Epithelial cell of proximal tubule (primary cell): Measurements from ENCODE around the gene CYB5R4. TPM values are rescaled to one million over a fixed set of nuclear protein-coding genes. Genes with fewer than 3 reads are reported as not detected.

Experiments used
- DNase-seq: peaks from one replicate; pipeline ENCODE4 v3.0.0-alpha.2; 2011; ENCODE audit warnings: low read depth
- H3K4me3 ChIP-seq: 2 replicates; pipeline ENCODE4 v1.5.1; 2011; ENCODE audit warnings: low read depth, mild to moderate bottlenecking, low read length
- total RNA-seq: library from RNA; depleted of rRNA; stranded (reverse); fragments of >200 nt; gene quantifications from 2 replicates; pipeline ENCODE4 v1.2.3, GENCODE V29; 2015
- TF ChIP-seq, protein P1 (sequence below): conservative IDR thresholded peaks from 2 replicates; pipeline ENCODE4 v1.5.1; 2012; ENCODE audit warnings: low read depth, mild to moderate bottlenecking, low read length

Gene CYB5R4
- total RNA-seq, 1 donor from 2014 or later = 8.2 TPM

DNA sequence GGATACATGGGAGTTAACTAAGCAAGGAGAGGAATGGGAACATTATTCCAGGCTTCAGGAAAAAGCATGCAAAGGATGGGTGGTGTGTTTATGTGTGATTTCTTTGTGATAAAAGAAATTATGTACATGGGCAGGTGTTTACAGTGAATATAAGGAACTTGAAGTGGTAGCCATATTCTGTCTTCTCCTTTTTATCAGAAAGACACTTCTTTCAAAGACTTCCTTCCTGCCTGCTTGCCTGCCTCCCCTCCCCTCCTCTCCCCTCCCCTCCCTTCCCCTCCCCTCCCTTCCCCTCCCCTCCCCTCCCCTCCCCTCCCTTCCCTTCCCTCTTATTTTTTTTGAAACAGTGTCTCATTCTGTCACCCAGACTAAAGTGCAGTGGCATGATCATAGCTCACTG, 14.4 kb downstream of the CYB5R4 start:
- TF ChIP-seq, protein P1, sequence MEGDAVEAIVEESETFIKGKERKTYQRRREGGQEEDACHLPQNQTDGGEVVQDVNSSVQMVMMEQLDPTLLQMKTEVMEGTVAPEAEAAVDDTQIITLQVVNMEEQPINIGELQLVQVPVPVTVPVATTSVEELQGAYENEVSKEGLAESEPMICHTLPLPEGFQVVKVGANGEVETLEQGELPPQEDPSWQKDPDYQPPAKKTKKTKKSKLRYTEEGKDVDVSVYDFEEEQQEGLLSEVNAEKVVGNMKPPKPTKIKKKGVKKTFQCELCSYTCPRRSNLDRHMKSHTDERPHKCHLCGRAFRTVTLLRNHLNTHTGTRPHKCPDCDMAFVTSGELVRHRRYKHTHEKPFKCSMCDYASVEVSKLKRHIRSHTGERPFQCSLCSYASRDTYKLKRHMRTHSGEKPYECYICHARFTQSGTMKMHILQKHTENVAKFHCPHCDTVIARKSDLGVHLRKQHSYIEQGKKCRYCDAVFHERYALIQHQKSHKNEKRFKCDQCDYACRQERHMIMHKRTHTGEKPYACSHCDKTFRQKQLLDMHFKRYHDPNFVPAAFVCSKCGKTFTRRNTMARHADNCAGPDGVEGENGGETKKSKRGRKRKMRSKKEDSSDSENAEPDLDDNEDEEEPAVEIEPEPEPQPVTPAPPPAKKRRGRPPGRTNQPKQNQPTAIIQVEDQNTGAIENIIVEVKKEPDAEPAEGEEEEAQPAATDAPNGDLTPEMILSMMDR = no peak

DNA sequence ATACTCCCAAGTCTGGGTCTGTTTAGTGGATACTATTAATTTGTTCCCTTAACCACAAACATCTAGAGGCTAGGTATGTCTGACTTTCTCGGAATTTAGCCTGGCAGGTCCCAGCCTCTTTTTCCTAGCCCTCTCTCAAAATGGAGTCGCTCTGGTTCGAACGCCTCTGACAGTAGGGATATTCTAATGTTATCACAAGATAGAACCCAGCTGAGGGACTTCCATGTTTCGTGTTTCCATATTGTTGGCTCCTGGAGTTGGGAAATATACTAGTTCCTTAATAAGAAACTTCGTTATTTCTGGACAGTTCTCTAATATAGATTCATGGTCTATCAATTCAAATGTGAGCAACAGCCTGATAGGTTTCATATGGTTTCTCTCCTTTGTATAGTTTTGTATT, 16.4 kb downstream of the CYB5R4 start:
- TF ChIP-seq, protein P1 = no peak
- no peak overlapping the region for H3K4me3 ChIP-seq
- no peak for DNase-seq

More for the DNA sequence above, 14.4 kb downstream of the CYB5R4 start:
- no peak overlapping the region for H3K4me3 ChIP-seq
- no peak for DNase-seq

DNA sequence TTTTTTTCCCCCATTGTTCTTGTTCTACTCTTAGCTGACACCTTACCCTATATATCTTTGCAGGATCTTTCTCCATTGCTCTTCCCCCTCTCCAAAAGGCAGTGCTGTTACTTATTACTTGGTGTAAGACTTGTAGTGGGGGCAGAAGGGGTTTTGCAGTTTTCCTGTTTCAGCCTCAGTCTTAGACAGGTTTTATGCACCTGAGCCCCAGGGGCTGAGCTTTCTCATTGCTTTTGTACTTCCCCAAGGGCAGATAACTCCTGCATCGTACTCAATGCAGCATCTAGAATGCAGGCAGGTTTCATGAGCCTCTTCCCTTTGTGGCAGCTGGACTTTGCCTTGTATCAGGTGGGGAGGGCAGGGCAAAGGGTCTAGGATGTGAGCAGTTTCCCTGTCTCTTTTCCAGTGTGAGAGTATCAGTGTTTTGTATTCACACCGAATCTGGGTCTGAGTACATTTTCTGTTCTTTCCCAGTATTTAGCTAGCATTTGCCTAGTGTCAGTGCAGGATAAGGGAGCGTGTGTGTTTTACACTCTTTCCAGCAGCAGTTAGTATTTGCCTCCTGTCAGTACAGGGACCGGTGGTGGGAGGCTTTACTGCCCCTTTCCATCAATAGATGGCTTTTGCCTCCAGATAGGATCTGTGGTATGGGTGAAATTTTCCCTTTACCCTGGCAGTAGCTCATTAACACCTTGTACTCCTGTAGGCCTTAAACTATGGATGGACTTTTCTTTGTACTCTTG, 19.6 kb downstream of the CYB5R4 start:
- DNase-seq = no peak
- no peak overlapping the region for H3K4me3 ChIP-seq
- TF ChIP-seq, protein P1 = no peak

DNA sequence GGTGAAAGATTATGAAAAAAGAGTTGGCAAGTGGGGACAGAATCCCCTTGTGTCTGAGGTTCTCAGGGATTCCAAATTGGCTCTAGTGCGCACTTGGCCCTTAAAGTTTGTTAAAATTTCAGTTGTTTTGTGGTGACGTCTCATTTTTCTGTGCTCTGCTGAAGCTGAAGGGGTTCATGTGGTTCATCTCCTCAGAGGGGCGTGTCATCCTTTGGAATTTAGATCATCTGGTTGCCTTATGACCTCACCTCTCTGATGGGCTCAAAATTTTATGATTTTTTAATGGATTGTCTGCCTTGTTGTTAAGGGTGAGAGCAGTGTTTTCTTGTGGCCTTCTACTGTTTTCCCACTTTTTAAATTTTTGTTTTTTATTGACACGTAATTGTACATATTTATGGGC, 20.3 kb downstream of the CYB5R4 start:
- DNase-seq = no peak
- no peak overlapping the region for H3K4me3 ChIP-seq
- TF ChIP-seq, protein P1 = no peak

DNA sequence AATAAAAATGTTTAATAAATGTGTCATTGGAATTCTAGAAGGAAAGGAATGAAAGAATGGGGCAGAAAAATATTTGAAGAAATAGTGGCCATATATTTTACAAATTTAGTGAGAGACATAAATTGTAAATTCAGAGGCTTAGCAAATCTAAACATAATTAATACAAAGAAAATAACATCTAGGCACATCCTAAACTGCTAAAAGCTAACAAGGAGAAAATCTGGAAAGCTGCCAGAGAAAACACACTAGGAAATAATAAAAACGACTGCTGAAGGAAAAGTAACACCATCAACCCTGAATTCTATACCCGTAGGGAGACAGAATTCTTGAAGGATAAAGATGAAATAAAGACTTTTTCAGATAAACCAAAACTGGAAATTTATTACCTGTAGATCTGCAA, 23.8 kb downstream of the CYB5R4 start:
- DNase-seq = no peak
- no peak overlapping the region for H3K4me3 ChIP-seq
- TF ChIP-seq, protein P1 = no peak

GRCh38 chr6:83884523-83884922, 25.0 kb downstream of the CYB5R4 start:
- no peak overlapping the region for H3K4me3 ChIP-seq
- TF ChIP-seq, protein P1 = peak; percentile 65
- no peak for DNase-seq

DNA sequence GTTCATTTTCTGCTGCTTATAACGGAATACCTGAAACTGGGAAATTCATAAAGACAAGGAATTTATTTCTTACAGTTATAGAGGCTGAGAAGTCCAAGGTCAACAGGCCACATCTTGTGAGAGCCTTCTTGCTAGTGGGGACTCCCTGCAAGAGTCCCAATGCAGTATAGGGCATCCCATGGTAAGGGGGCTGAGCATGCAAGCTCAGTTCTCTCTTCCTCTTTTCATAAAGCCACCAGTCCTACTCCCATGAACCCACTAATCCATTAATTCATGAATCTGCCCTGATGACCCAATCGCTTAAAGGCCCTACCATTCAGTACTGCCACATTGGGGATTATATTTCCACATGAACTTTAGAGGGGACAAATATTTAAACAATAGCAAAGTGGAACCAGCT, 26.5 kb downstream of the CYB5R4 start:
- no peak overlapping the region for H3K4me3 ChIP-seq
- DNase-seq = no peak
- TF ChIP-seq, protein P1 = no peak
